GM18519 (cell line): ENCODE data around the gene DFFA.

Source experiments
- ATAC-seq: cut with Tn5 transposase; IDR thresholded peaks from one replicate; pipeline ENCODE4 v1.9.1; 2021; ENCODE audit warnings: mild to moderate bottlenecking, moderate library complexity; ENCODE audit not compliant: unreplicated experiment, low FRiP score

DFFA gene, protein sequence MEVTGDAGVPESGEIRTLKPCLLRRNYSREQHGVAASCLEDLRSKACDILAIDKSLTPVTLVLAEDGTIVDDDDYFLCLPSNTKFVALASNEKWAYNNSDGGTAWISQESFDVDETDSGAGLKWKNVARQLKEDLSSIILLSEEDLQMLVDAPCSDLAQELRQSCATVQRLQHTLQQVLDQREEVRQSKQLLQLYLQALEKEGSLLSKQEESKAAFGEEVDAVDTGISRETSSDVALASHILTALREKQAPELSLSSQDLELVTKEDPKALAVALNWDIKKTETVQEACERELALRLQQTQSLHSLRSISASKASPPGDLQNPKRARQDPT

DNA sequence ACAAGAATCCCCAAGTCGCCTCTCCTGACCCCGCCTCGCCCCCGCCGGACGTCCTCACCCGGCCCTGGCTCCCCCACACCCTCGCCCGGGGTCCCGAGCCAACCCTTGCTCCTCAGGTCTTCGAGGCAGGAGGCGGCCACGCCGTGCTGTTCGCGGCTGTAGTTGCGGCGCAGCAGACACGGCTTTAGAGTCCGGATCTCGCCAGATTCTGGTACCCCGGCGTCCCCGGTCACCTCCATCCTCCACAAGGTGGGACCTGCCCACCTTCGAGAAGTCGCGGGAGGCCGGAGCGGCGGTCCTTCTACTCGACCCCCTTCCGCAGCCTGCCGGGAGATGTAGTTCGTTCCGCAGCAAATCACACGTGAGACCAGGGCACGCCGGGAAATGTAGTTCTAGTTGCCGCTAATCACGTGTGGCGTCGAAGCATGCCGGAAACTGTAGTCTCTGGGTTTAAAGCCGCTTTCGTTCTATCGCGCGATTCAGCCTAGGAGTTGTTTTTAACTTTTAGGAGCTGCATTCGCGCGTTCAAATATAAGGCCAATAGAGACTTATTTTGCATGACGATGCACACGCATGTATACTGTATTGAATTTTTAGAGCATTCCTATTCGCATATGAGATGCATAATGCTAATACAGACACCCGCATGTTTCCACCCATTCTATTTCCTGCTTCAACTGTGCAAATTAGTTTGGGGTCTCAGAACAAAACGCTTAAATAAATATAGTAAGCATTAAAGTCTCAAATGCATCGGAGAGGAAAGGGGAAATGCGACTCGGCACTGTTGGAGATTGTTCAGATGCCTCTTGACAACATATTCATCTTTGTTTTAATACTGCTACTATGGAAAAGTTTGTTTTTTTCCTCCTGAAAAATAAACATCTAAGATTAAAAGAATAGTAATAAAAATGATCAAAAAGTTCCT lies at the start of gene DFFA:
Gene DFFA (minus strand): TSS at position 310 of the 925 bp plus-strand sequence. CDS start 71 bp downstream, at position 239.
- peak; percentile 72 for ATAC-seq

DNA sequence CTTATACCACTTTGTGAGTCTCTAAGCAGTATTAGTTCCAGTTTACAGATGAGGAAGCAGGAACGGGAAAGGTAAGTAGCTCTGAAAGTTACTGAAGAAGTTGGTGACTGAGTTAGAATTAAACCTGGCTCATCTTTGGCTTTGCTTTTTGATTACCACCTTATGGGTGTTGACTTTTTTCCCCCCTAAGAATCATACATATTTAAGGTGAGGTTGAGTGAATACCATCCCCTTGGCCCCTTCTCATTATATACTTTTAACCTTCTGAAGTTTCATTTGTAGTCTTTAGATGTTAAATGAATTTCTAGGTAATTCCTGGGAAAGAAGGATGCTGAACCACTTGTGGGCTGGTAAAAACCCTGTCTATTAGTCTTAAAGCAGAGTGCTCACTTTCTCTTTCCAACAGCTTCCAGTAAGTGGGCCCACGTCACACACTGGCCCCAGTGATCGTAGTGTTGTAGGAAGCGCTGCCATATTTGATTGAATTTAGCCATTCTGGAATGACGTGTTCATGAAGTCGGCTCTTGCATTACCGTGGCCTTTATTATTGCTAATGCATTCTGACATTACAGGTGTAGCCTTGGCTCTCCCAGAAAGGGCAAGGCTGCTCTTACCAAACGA lies 49.3 kb upstream of the DFFA start:
- no peak for ATAC-seq

DNA sequence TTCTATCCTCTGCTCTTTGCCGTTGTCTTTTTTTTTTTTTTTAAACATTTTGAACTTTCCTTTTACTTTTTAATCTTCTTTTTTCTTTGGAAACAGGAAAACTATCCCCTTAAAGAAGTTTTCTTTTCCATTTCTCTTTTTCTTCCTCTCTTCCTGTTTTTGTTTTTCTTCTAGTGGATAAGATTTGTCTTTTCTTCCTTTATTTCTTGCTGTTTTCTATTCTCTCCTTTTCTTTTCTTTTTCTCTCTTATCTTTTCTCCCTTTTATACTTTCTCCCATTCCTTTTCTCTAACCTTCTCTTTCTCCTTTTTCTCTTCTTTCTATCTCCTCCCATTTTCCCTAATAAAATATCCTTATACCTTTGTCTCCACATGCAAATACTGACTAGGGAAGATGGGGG lies 48.6 kb upstream of the DFFA start:
- ATAC-seq = no peak

DNA sequence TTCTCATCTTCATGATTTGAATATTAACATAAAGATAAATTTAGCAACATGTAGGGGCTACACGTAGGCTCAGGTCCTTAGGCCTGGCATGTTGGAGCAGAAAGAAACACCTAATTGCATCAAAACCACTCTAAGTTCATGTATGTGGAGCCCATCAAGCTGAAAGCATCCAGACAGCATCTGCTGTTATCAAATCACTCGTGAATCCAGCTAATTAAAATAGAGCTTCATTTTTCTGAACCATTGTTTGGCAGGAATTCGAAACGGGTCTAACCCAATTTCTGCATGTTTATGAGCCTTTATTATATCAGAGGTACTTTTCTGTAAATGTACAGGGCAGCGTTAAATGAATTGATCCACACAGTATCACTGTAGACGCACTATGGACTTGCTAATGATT lies 48.2 kb upstream of the DFFA start:
- ATAC-seq = no peak

DNA sequence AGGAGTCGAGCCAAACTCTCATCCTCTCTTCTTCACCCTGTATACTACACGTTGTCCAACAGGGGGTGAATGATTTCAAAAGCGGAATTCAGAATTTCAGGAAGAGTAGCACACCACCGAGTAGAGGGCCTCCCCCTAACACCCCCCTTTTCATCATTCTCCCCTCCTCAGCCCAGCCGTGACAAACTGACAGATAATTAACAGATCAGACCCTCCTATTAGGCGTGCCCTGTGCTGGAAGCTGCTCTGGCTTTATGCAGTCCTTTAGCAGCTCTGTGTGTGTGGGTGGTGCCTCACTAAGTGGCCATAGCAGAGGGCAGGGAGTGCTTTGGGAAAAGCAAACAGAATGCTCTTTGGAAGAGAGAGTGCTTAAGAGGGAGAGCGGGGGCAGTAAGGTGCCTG lies 46.7 kb upstream of the DFFA start:
- ATAC-seq = no peak

DNA sequence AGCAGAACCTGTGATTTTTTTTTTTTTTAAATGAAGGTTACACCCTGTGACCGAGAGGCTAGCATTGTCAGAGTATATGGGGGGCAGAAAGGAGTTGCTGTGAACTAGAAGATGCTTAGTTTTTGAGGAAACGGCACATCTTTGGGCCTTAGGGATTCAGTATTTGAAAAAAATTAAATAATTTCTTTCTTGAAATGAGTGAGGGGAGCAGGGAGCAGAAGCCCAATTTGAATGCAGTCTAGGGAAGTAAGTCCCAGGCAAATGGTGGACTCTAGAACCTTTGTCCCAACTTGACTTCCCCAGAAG lies 45.3 kb upstream of the DFFA start:
- ATAC-seq = no peak

DNA sequence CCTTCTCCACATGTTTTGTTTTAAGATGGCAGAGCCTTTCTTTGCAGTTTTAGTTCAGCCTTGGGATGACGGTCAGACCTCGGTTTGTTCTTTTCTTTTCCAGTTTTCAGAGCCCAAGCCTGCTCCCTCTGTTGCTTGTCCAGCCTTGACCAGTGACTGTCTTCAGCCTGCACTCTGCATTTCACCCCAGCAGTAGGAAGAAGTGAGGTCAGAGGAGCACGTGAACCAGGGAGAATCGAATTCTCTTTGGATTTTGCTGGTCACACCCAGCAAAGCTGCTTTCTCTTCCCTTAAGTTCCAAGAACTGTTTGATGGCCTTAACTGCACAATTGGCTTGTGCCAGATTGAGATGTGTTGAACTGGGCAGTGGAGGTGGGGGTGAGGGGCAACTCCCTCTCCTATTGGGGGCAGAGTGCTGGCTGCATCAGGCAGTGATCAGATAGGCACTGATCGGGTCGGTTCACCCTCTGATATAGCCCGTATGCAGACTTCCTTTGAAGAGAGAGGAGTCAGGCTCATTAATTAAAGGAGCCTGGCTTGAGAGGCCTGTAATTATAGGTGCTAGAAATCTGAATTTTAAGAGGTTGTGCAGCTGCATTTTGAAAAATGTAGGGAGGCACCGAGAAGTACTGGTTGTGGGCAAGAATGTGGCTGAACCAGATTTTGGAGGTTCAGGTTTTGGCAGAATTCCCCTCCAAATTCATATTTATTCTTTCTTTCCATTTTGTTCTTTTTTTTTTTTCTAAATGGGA lies 44.8 kb upstream of the DFFA start:
- ATAC-seq = no peak

DNA sequence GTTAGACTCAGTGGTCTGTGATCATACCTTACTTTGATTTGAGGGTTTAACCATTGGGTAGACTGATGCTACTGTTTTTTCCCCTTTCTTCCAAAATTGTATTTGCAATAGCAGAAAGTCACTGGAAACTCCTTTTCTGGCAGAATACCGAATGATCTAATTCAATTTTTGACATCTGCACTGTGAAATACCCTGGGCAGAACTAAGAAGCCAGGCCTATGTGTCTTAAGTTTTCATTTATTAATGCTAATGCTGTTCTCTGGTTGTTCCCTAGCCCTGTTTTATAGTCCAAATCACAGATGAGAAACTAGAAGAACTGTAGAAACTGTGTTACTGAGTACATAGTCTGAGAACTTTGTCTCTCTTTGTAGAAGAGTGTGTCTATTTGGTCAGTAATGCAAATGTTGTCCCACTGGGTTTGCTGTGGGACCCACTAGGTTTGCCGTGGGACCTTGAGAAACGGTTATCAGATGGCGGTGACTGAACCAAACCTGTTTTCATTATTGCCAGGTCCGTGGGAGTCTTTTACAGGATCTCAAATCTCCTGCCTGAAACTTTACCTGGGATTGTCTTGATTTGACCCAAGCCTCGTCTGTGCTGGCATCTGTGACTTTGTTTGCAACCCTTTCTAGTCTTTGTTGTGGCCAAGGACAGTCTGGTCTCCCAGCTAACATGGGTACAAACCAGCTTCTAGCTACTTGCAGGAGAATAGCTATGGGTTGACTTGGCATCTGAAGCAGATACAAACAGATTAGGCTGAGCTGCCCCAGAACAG lies 43.8 kb upstream of the DFFA start:
- no peak for ATAC-seq

DNA sequence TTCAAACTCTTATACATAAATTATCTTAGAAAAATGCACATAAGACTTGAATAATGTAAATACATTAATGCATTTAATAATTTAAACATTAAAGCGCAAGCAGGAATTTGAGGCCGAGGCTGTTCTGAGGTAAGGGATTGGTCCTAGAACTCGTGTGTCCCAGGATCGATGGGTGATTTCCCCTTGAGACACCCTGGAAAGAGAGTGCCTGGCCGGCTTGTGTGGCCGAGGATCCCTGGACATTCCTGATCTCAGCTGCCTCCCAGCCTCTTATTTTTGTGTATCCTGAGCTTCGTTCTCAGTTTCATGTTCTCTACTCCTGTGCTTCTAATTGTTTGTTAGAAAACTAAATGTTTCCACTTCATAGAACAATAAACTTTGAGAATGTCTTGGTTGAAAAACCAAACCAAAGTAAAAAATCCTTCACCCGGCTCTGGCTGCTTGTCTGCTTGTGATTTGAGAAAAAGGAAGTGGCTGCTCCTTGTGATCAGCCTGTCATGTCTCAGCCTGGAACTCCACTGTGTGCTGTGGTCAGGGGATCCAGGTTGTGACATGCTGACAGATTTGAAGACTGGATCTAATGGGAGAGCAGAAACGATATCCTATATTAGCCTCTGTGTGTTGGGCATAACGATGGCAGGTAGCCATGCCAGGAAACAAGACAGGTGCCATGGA lies 43.1 kb upstream of the DFFA start:
- no peak for ATAC-seq

DNA sequence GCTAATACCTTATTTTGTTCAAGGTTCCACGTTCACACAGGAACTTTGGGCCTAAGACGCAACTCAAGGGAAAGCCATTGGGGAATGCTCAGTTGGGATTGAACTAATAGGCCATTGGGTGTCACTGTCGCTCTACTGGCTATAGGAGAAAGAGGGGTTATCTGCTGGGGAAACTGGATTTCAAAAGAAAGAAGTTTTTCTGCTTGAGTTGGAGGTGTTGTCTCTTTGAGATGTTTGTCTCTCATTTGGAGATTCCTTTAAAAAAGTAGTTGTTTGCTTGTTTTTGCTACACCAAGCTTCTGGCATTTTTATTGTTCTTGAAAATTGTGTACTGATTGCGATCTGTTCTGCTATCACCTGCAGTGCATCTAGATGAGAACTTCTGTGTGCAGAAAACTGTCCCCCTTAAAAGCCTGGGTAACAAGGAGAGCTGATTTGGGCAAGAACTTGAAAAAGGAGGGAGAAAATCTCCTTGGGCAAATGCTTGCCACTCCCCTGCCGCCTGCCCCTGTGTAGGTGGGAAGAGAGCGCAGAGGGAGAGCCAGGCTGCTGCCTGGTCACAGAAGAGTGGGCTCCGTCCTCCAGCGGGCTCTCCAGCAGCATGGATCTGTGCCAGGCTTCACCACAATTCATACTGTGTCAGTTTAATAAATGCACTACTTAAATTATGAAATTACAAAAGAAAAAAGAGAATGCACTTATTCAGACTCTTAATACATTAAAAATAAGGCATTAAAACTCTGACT lies 42.3 kb upstream of the DFFA start:
- ATAC-seq = no peak

DNA sequence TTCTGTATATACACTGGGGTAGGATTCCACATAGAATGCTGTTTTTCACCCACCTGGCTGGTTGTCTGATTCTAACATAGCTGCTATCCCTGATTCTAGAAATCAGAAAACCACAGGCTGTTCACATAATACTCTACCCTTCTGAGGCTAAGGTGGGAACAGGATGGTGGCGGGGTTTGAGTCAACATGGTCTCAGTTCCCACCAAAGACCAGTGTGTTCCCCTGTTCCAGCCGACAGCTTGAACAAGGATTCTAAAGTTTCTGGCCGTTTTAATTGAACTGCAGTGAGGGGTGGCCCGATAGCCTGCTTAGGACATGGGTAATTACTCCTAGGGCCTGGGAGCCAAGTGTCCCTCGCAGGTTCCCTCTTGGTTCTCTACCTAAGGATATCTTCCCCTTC lies 40.9 kb upstream of the DFFA start:
- ATAC-seq = no peak

DNA sequence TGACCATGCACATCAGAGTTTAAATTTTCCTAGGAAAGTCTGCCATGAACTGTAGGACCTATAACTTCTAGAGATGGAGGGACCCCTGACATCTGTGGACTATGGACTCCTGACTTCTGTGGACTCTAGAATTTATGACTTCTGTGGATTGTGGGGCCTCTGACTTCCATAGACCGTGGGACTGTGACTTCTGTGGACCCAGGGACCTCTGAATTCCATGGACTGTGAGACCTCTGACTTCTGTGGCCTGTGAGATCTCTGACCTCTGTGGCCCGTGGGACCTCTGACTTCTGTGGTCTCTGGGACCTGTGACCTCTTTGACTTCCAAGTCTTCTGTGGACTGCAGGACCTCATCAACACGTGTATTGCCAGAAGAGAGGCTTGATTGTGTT lies 39.2 kb upstream of the DFFA start:
- no peak for ATAC-seq

DNA sequence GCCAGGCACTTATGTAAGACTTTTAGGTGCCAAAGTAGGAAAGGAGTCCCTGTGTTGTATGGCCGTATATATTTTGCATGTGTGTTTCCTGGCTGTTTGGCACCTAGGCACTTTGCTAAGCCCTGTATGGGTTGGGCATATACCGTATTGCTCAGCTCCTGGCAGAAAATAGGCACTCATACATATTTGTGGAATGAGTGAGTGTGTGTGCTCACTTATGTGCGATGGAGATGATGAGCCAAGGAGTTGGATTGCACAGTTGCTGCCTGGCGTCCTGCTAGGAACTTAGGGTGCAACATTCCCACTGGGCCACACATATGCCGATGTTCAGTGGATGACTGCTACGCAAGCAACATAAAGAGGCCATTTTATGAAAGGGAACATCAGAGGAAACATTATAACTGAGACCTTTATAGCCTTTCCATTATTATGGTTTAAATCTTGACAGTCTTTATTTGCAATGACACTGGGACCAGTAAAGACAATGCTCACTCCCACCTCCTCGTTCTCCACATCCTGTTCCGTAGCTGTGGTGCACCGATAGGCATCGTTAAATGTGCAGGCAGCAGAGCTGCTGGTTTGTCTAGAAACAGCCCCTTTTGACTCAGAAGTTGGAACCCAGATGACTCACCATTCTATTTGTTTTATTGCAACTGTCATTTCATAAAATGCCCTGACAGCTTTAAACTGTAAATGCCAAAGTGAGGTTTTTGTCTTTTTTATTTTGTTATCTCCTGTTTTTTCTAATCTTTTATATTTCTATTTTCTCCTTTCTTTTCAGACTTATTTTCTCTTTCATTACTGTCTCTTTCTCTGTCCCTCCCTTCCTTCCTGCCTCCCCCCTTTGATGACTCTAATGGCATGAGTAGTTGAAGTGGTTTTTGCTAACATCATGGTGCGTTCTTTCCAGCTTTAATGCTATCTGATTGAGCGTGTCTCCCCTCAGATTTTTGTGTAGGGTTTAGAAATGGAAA lies 38.5 kb upstream of the DFFA start:
- ATAC-seq = peak; percentile 65

DNA sequence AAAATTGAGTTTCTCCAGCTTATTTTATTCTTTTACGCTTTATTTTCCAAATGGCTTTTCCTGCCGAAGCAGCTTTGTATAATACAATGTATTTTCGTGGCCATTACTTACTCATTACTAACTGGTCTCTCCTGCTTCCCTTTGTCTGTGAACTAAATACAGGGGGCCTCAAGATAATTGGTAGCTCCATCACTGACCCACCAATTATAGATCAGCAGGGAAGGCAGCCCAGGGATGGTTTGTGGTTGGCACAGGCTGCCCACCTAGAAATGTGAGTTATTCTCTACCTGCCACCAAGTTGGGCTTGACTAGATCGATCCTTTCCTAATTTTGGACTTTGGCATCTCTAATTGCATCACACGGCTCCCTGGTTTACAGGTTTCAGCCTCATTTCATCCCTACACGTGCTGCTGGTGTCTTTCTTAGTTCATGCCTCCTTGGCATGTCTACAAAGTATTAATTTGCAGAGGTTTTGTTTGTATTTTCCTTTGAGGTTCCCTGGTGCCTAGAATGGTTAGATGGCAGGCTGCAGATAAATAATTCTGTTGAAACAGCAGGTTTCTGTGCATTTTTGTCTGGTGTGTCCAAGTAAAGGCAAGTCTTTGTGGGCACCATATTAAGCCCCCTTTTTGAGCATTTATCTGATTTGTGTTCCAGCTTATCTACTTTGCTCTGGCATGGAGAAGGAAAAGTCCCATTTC lies 37.6 kb upstream of the DFFA start:
- no peak for ATAC-seq

DNA sequence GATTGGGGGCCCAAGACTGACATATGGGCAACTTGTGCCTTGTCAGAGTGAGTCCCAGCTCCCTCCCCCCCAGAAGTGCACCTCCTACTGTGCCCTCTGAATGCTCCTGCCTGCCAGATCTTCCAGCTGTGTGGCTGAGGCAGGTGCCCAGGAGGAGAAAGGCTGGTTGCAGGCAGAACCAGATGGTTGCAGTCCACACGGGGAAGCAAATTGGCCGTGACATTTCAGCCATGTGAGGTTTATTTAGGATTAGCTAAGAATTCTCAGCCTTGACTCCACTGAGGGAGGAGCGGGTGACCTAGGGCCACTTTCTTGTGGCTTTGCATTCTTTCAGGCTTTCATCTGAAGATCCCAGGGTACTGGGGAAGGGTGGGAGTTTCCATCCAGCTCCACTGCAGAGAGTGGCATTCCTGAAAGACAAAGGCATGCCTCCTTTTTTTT lies 36.2 kb upstream of the DFFA start:
- ATAC-seq = no peak

DNA sequence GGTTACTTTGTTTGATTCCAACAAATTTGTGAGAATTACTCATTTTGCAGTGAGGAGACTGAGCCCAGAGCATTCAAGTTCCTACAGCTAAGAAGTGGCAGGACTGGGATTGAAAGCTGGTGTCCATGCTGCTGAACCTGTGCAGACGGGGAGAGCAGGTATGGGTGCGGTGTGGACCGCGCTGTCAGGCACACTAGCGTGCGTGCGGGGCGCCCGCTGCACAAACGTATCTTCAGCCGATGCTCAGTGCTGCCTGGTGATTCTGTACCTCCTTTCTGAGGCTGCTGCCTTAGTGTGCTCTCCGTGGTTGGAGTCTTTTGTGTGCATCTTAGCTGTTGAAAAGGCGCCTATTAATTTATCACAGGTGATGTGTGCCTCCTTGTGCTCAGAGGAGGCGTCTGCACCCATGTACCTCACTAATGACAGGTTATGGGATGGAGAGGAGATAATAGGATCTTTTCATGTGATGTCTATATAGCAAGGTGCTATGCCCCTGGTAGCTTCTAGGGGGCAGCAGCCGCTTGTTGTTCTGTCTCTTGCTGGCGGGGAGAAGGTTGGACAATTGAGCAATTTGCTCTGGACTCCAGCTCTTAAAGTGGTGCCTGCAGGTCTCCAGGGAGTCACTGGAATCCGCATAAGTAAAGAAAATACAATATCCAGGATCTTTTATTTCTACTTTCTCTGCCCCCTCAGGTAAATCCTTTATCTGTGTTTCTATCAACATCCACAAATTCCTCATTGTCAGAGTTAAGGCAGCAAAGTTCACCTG lies 35.0 kb upstream of the DFFA start:
- ATAC-seq = no peak
